Activated T-cell treated with anti-CD3 and anti-CD28 coated beads, Interleukin-2, amount 50 U/mL, for 24 hours (primary cell): Measurements from ENCODE around the gene LAMA1.
A peak's percentile ranks its signal among the peaks of the same experiment; 100 is the strongest.

Experiments used
- DNase-seq: peaks from one replicate; pipeline ENCODE4 v3.0.0-alpha.2; 2020
- H3K27ac Mint-ChIP-seq: 2 replicates; pipeline ENCODE4 v1.8.0; 2020; ENCODE audit warnings: mild to moderate bottlenecking, mixed read lengths
- H3K27me3 Mint-ChIP-seq: 2 replicates; pipeline ENCODE4 v1.8.0; 2020; ENCODE audit warnings: mixed read lengths
- H3K36me3 Mint-ChIP-seq: 2 replicates; pipeline ENCODE4 v1.8.0; 2020; ENCODE audit warnings: low read depth, mixed read lengths
- H3K4me1 Mint-ChIP-seq: 2 replicates; pipeline ENCODE4 v1.8.0; 2020; ENCODE audit warnings: low read depth, mixed read lengths
- H3K4me3 Mint-ChIP-seq: 2 replicates; pipeline ENCODE4 v1.8.0; 2020; ENCODE audit warnings: mild to moderate bottlenecking, moderate library complexity, mixed read lengths
- H3K9me3 Mint-ChIP-seq: 2 replicates; pipeline ENCODE4 v1.8.0; 2020; ENCODE audit warnings: mixed read lengths

LAMA1 gene

GRCh38 chr18:6920099-6920955 lies 197.3 kb downstream of the LAMA1 start:
- Mint-ChIP-seq H3K4me1 (no peaks in the 10 kb centered on the region), H3K36me3 (no peaks in the 10 kb centered on the region), H3K9me3 (peaks cover 3% of the 10 kb centered on the region), H3K4me3 (no peak overlapping the region), H3K27ac (peak overlapping the region; percentile 88), H3K27me3 (no peaks in the 10 kb centered on the region)
- DNase-seq: no peak

- DNase-seq: no peak
- H3K9me3 Mint-ChIP-seq: peaks cover 3% of the 10 kb centered on the region
Observed at GRCh38 chr18:6917072-6917471, 200.5 kb downstream of the LAMA1 start.

GRCh38 chr18:6901286-6901926 lies 216.2 kb downstream of the LAMA1 start:
- no peak for DNase-seq
- no peak overlapping the region for H3K4me3 Mint-ChIP-seq
- no peaks in the 10 kb centered on the region for H3K4me1 Mint-ChIP-seq
- H3K27ac Mint-ChIP-seq: no peak overlapping the region
- no peaks in the 10 kb centered on the region for H3K27me3 Mint-ChIP-seq
- H3K36me3 Mint-ChIP-seq: no peaks in the 10 kb centered on the region
- H3K9me3 Mint-ChIP-seq: peaks cover 28% of the 10 kb centered on the region

More at GRCh38 chr18:6917072-6917471, 200.5 kb downstream of the LAMA1 start:
- no peaks in the 10 kb centered on the region for H3K36me3 Mint-ChIP-seq
- H3K4me3 Mint-ChIP-seq: no peak overlapping the region
- H3K27me3 Mint-ChIP-seq: no peaks in the 10 kb centered on the region
- no peak overlapping the region for H3K27ac Mint-ChIP-seq
- no peaks in the 10 kb centered on the region for H3K4me1 Mint-ChIP-seq

GRCh38 chr18:6891788-6892187 lies 225.8 kb downstream of the LAMA1 start:
- no peak for DNase-seq
- Mint-ChIP-seq H3K27me3 (no peaks in the 10 kb centered on the region), H3K4me1 (no peaks in the 10 kb centered on the region), H3K4me3 (no peak overlapping the region), H3K9me3 (no peaks in the 10 kb centered on the region), H3K36me3 (no peaks in the 10 kb centered on the region), H3K27ac (no peak overlapping the region)
